Bronchial epithelial cell (primary cell): ENCODE results near the gene PLA2G4A. TPM values are rescaled to one million over a fixed set of nuclear protein-coding genes. Genes with fewer than 3 reads are reported as not detected.

Experiments used
- DNase-seq: peaks from one replicate; pipeline ENCODE4 v3.0.0-alpha.2; 2010; ENCODE audit warnings: low read depth
- FAIRE-seq: peaks from 2 replicates; lab custom pipeline; 2011; peaks lifted over from hg19 to GRCh38; lab: Jason Lieb, UNC
- H3K27me3 ChIP-seq: 2 replicates; pipeline ENCODE4 v1.5.1; 2011; ENCODE audit warnings: low read length; ENCODE audit not compliant: control insufficient read depth, insufficient read depth
- H3K36me3 ChIP-seq: 2 replicates; pipeline ENCODE4 v1.5.1; 2011; ENCODE audit warnings: low read length; ENCODE audit not compliant: control insufficient read depth, insufficient read depth
- H3K4me3 ChIP-seq: 2 replicates; pipeline ENCODE4 v1.5.1; 2011; ENCODE audit warnings: mild to moderate bottlenecking, low read depth, low read length, control low read depth
- total RNA-seq: library from RNA; depleted of rRNA; stranded (reverse); fragments of >200 nt; gene quantifications from 2 replicates; pipeline ENCODE4 v1.2.1, GENCODE V29; 2014
- TF ChIP-seq, protein P1 (sequence below): IDR thresholded peaks from 2 replicates; pipeline ENCODE4 v1.5.1; 2011; ENCODE audit warnings: mild to moderate bottlenecking, moderate library complexity, low read length, control low read depth, inconsistent platforms; ENCODE audit not compliant: insufficient read depth, severe bottlenecking

PLA2G4A gene
- total RNA-seq, 1 donor from 2014 or later, result 5.5 TPM

DNA sequence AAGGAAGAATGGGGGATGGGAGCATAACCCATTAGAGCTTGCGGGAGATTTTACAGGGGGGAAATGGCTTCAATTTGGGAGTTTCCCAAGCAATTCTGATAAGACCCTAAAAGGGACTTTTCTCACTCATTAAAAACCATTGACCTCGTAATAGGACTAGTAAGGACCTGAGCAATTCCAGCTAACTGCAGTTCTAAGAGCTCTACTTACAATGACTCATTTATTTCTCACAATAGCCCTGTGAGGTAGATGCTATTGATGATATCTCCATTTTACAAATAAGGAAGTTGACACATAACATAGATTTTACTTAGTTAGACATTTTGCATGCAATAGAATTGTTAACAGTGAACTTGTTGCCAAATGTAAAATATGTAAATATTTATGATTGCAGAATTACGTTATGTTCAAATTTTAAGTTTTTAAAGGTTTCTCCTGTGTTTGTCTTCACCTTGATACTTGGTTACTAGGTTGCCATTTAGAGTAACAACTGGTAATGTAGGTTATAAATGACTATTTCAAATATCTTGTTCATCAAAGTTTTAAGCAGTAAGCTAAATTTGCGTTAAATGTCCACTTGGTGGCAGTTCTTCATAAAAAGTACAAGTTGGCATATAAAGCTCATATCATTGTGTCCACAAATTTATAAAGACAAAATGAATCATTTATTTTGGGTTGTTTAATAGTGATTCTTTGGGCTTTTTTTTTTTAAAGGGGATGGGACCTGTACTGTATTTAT is 182.0 kb downstream of the PLA2G4A start:
- DNase-seq, result peak; percentile 87

DNA sequence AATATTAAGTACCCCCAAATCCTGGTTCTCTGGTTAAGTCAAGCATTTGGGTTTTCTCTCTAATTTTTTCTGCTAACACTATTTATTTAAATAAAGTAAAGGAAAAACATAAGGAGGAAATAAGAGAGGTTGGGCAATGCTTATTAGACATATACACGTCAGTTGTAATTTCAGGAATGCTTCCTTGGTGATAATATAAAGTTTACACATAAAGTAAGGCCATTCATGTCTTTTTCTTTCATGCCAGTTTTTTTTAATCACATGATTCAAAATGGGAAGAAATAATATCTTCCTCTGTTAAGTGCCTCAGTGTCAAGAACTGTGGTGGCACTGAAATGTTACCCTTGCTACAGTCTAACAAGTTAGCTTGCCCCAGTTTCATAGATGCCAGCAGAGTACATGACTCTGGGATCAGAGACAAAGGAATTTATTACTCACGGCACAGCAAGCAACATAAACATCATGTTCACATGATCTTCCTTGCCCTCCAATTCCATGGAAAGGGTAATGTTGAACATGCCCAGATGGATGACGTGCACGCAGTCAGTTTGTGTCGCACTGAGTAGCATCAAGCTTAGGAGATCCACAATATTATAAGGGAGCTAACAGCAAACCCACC is 184.9 kb downstream of the PLA2G4A start:
- FAIRE-seq (no peak), DNase-seq (peak; percentile 57)
- H3K4me3 ChIP-seq, result no peak overlapping the region
- TF ChIP-seq, protein P1, sequence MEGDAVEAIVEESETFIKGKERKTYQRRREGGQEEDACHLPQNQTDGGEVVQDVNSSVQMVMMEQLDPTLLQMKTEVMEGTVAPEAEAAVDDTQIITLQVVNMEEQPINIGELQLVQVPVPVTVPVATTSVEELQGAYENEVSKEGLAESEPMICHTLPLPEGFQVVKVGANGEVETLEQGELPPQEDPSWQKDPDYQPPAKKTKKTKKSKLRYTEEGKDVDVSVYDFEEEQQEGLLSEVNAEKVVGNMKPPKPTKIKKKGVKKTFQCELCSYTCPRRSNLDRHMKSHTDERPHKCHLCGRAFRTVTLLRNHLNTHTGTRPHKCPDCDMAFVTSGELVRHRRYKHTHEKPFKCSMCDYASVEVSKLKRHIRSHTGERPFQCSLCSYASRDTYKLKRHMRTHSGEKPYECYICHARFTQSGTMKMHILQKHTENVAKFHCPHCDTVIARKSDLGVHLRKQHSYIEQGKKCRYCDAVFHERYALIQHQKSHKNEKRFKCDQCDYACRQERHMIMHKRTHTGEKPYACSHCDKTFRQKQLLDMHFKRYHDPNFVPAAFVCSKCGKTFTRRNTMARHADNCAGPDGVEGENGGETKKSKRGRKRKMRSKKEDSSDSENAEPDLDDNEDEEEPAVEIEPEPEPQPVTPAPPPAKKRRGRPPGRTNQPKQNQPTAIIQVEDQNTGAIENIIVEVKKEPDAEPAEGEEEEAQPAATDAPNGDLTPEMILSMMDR, result no peak
- no peaks in the 10 kb centered on the region for H3K36me3 ChIP-seq
- H3K27me3 ChIP-seq, result no peaks in the 10 kb centered on the region

More for the DNA sequence above, 182.0 kb downstream of the PLA2G4A start:
- H3K36me3 ChIP-seq, result no peaks in the 10 kb centered on the region
- H3K4me3 ChIP-seq, result no peak overlapping the region
- no peaks in the 10 kb centered on the region for H3K27me3 ChIP-seq
- TF ChIP-seq, protein P1, result no peak
- FAIRE-seq, result no peak

DNA sequence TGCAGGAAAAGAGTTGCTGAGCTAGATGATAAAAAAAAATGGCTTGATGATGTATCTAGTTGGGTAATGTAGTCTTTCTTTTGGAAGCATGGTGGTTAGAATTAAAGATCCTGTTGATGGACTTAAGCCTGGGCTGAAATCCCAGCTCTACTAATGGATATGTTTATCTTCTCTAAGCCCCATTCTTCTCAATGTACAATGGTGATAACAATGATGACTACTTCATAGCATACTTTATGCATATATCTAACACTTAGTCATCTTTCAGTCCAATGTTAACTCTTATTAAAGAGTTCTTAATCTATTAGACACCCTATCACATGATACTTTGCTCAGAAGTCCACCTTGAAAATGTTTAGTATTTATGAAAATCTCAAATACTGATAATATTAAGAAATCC is 189.5 kb downstream of the PLA2G4A start:
- TF ChIP-seq, protein P1, result no peak
- Histone ChIP-seq H3K27me3 (peaks cover 2% of the 10 kb centered on the region), H3K36me3 (no peaks in the 10 kb centered on the region), H3K4me3 (no peak overlapping the region)
- FAIRE-seq (no peak), DNase-seq (peak; percentile 65)

DNA sequence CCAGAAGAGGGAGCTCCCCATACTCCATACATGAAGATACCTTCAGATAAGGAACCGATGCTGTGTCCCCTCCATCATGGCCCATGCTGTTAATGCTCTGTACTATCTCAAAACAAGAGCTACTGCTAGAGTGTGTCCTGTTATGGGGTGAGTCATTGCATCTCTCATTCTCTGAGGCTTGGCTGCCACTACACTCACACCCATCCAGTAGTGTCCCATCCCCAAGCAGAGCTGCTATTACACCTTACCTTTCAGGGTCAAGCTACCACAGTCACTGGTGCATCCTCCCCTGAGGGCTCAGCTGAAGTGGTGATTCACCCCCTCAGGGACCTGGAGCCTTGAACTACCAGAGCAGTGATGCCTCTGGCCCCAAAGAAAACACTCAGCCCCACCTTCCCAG is 198.5 kb downstream of the PLA2G4A start:
- FAIRE-seq, result no peak

DNA sequence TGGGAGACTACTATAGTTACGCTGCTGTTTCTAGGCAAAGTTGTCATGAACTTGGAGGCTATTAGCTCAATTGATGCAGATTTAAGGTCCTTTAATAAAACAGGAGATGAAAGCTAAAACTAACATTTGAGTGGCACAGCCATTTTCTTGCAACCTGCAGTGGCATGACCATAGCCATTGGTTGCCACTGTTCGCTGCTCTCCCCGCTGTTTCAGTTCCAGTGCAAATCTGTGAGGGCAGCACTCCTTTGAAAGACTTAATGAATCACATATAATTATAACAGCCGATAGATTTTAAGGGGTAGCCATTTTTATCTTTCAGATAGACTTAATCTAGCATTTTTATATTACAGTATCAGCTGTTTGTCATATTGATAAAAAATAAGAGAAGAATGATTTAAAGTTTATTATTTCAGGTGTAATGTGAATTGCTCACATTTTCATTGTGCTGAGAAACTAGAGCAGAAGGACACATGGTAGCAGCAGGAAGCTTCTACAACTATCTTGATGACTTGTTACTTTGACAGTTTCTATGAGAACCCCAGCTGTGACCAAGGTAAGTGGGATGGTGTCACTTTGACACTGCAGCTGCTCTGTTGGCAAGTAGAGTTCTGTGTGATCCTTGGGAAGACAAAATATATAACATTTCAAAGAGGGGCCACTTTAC is 203.7 kb downstream of the PLA2G4A start:
- Histone ChIP-seq H3K27me3 (no peaks in the 10 kb centered on the region), H3K36me3 (no peaks in the 10 kb centered on the region), H3K4me3 (no peak overlapping the region)
- FAIRE-seq (no peak), DNase-seq (no peak)
- TF ChIP-seq, protein P1, result no peak

More for the DNA sequence above, 198.5 kb downstream of the PLA2G4A start:
- no peaks in the 10 kb centered on the region for H3K27me3 ChIP-seq
- no peaks in the 10 kb centered on the region for H3K36me3 ChIP-seq
- H3K4me3 ChIP-seq, result no peak overlapping the region
- TF ChIP-seq, protein P1, result no peak
- no peak for DNase-seq
